HG02938 (cell line): Measurements from ENCODE around the gene NRBP1.

Experiments
- ATAC-seq: cut with Tn5 transposase; IDR thresholded peaks from one replicate; pipeline ENCODE4 v1.9.1; 2021; ENCODE audit warnings: mild to moderate bottlenecking, moderate library complexity; ENCODE audit not compliant: unreplicated experiment

NRBP1 gene

GRCh38 chr2:27428213-27428977 lies at the start of gene NRBP1:
TSS of gene NRBP1 (plus strand) at chr2:27428631. CDS start at chr2:27433274, 4,643 bp downstream.
- ATAC-seq = peak; percentile 85

GRCh38 chr2:27378809-27379290 lies 49.6 kb upstream of the NRBP1 start:
- no peak for ATAC-seq

GRCh38 chr2:27379383-27379835 lies 49.0 kb upstream of the NRBP1 start:
- no peak for ATAC-seq

GRCh38 chr2:27379836-27380625 lies 48.4 kb upstream of the NRBP1 start:
- ATAC-seq = peak; percentile 31

- ATAC-seq = peak; percentile 77
These were observed 47.5 kb upstream of the NRBP1 start, which contains the start of gene ZNF513 for GRCh38 chr2:27380626-27381545. TSS of gene ZNF513 (minus strand) at chr2:27380734. CDS start at chr2:27380526, 208 bp downstream.

- no peak for ATAC-seq
These were observed 46.8 kb upstream of the NRBP1 start for GRCh38 chr2:27381577-27382181.

GRCh38 chr2:27390822-27391679 lies 37.4 kb upstream of the NRBP1 start:
- no peak for ATAC-seq

- ATAC-seq = no peak
These were observed 35.2 kb upstream of the NRBP1 start for GRCh38 chr2:27393225-27393624.

GRCh38 chr2:27398962-27399361 lies 29.5 kb upstream of the NRBP1 start:
- no peak for ATAC-seq

- no peak for ATAC-seq
These were observed 27.9 kb upstream of the NRBP1 start for GRCh38 chr2:27400348-27401135.

- ATAC-seq = no peak
These were observed 20.5 kb upstream of the NRBP1 start for GRCh38 chr2:27407798-27408491.

- ATAC-seq = peak; percentile 45
These were observed 19.7 kb upstream of the NRBP1 start for GRCh38 chr2:27408601-27409320.

- peak; percentile 90 for ATAC-seq
These were observed 18.9 kb upstream of the NRBP1 start, which contains the start of gene PPM1G for GRCh38 chr2:27409321-27410073. TSS of gene PPM1G (minus strand) at chr2:27409591. CDS start at chr2:27409422, 169 bp downstream.

GRCh38 chr2:27412419-27413152 lies 15.8 kb upstream of the NRBP1 start:
- ATAC-seq = no peak

GRCh38 chr2:27416151-27416550 lies 12.3 kb upstream of the NRBP1 start:
- ATAC-seq = no peak

GRCh38 chr2:27420996-27421395 lies 7.4 kb upstream of the NRBP1 start:
- no peak for ATAC-seq
